ENCODE measurements around the gene FUT9.

DNA sequence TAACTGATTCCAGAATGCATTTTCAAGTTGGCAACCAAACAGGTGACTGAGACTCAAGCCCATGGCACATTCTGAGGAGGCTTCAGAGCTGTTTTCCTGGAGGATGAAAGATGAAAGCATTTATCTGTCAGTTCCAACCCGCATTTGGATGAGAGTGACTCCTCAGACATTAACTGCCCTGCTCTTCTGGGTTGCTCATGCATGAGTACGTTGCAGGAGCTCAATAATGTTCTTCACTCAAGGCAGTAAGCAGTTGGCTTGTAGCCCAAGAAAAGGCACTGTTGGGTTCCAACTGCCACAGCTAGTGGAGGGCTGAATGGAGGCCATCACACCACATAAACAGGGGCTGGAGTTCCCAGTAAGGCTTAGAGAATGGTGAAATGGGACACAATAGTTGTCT lies 155.3 kb downstream of the FUT9 start:
- TF ChIP-seq, protein P1, sequence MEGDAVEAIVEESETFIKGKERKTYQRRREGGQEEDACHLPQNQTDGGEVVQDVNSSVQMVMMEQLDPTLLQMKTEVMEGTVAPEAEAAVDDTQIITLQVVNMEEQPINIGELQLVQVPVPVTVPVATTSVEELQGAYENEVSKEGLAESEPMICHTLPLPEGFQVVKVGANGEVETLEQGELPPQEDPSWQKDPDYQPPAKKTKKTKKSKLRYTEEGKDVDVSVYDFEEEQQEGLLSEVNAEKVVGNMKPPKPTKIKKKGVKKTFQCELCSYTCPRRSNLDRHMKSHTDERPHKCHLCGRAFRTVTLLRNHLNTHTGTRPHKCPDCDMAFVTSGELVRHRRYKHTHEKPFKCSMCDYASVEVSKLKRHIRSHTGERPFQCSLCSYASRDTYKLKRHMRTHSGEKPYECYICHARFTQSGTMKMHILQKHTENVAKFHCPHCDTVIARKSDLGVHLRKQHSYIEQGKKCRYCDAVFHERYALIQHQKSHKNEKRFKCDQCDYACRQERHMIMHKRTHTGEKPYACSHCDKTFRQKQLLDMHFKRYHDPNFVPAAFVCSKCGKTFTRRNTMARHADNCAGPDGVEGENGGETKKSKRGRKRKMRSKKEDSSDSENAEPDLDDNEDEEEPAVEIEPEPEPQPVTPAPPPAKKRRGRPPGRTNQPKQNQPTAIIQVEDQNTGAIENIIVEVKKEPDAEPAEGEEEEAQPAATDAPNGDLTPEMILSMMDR (IDR thresholded peaks at IDR 0.05) = no peak
- no peak for TF ChIP-seq ZFX (IDR thresholded peaks at IDR 0.05; ENCODE audit: borderline replicate concordance)
